Measurements from ENCODE around the gene RAB11A. TPM values are rescaled to one million over a fixed set of nuclear protein-coding genes. Genes with fewer than 3 reads are reported as not detected.

The RAB11A gene
- total RNA-seq, 2 experiments from 2014 or later, result 98.5 to 102 TPM

GRCh38 chr15:65845826-65846519, 23.3 kb upstream of the RAB11A start:
- no peak for TF ChIP-seq CTCF (IDR thresholded peaks at IDR 0.05)
- Histone ChIP-seq H3K9me3 (ENCODE audit: control insufficient read depth in 1 of 2, insufficient read depth in 1 of 2, low read length in 2 of 2) (no peaks in the 10 kb centered on the region), H3K36me3 (ENCODE audit: insufficient read depth, low read length) (no peaks in the 10 kb centered on the region), H3K4me1 (ENCODE audit: insufficient read depth, low read length) (no peaks in the 10 kb centered on the region), H3K27me3 (ENCODE audit: control insufficient read depth in 1 of 2, insufficient read depth in 2 of 2, low read length in 2 of 2) (no peaks in the 10 kb centered on the region), H3K27ac (ENCODE audit: low read depth in 1 of 2, low read length in 2 of 2) (no peak overlapping the region), H3K4me3 (ENCODE audit: low read length) (no peak overlapping the region)
- peaks cover 5% of the 10 kb centered on the region for H3K27me3 Mint-ChIP-seq
- ATAC-seq (ENCODE audit: poor library complexity), result no peak
- ChIA-PET POLR2A (no interaction called here), CTCF (interaction anchor here (0.9 kb wide), 1 partner anchor 170 kb away, joined by 3 read pairs; no protein-coding TSS in a partner anchor)
- H3K9me3 Mint-ChIP-seq, result no peaks in the 10 kb centered on the region
- no peaks in the 10 kb centered on the region for H3K4me1 Mint-ChIP-seq (ENCODE audit: low read depth)
- H3K4me3 Mint-ChIP-seq, result no peak overlapping the region
- intact Hi-C loops (cut with DNase I, micrococcal nuclease), result no loop called here
- DNase-seq, result no peak
- no peak overlapping the region for H3K27ac Mint-ChIP-seq
- no peaks in the 10 kb centered on the region for H3K36me3 Mint-ChIP-seq (ENCODE audit: low read depth)

GRCh38 chr15:65847989-65848388, 21.3 kb upstream of the RAB11A start:
- H3K27ac Mint-ChIP-seq, result no peak overlapping the region
- Histone ChIP-seq H3K4me1 (ENCODE audit: insufficient read depth, low read length) (no peaks in the 10 kb centered on the region), H3K27ac (ENCODE audit: low read depth in 1 of 2, low read length in 2 of 2) (no peak overlapping the region), H3K9me3 (ENCODE audit: control insufficient read depth in 1 of 2, insufficient read depth in 1 of 2, low read length in 2 of 2) (no peaks in the 10 kb centered on the region), H3K36me3 (ENCODE audit: insufficient read depth, low read length) (no peaks in the 10 kb centered on the region), H3K4me3 (ENCODE audit: low read length) (no peak overlapping the region), H3K27me3 (ENCODE audit: control insufficient read depth in 1 of 2, insufficient read depth in 2 of 2, low read length in 2 of 2) (no peaks in the 10 kb centered on the region)
- no peaks in the 10 kb centered on the region for H3K9me3 Mint-ChIP-seq
- ATAC-seq (ENCODE audit: poor library complexity) (no peak), DNase-seq (no peak)
- no peaks in the 10 kb centered on the region for H3K36me3 Mint-ChIP-seq (ENCODE audit: low read depth)
- ChIA-PET CTCF (interaction anchor here (0.7 kb wide), 1 partner anchor 211 kb away, joined by 3 read pairs; no protein-coding TSS in a partner anchor), POLR2A (no interaction called here)
- H3K27me3 Mint-ChIP-seq, result peaks cover 5% of the 10 kb centered on the region
- H3K4me1 Mint-ChIP-seq (ENCODE audit: low read depth), result no peaks in the 10 kb centered on the region
- no peak overlapping the region for H3K4me3 Mint-ChIP-seq
- no peak for TF ChIP-seq CTCF (IDR thresholded peaks at IDR 0.05)
- intact Hi-C loops (cut with DNase I, micrococcal nuclease), result no loop called here

GRCh38 chr15:65851981-65852380, 17.3 kb upstream of the RAB11A start:
- CTCF ChIA-PET, result interaction anchor here (0.8 kb wide), 1 partner anchor 11 kb away, joined by 4 read pairs; no protein-coding TSS in a partner anchor

More at GRCh38 chr15:65851981-65852380, 17.3 kb upstream of the RAB11A start:
- DNase-seq (no peak), ATAC-seq (ENCODE audit: poor library complexity) (no peak)
- Mint-ChIP-seq H3K27me3 (peaks cover 5% of the 10 kb centered on the region), H3K36me3 (ENCODE audit: low read depth) (no peaks in the 10 kb centered on the region), H3K4me3 (no peak overlapping the region), H3K9me3 (no peaks in the 10 kb centered on the region), H3K4me1 (ENCODE audit: low read depth) (no peaks in the 10 kb centered on the region), H3K27ac (no peak overlapping the region)
- Histone ChIP-seq H3K4me1 (ENCODE audit: insufficient read depth, low read length) (no peaks in the 10 kb centered on the region), H3K27me3 (ENCODE audit: control insufficient read depth in 1 of 2, insufficient read depth in 2 of 2, low read length in 2 of 2) (no peaks in the 10 kb centered on the region), H3K9me3 (ENCODE audit: control insufficient read depth in 1 of 2, insufficient read depth in 1 of 2, low read length in 2 of 2) (no peaks in the 10 kb centered on the region), H3K27ac (ENCODE audit: low read depth in 1 of 2, low read length in 2 of 2) (no peak overlapping the region), H3K36me3 (ENCODE audit: insufficient read depth, low read length) (no peaks in the 10 kb centered on the region), H3K4me3 (ENCODE audit: low read length) (no peak overlapping the region)
- TF ChIP-seq CTCF (IDR thresholded peaks at IDR 0.05), result no peak
- intact Hi-C loops (cut with DNase I, micrococcal nuclease), result no loop called here
- POLR2A ChIA-PET, result interaction anchor here (0.6 kb wide), 1 partner anchor 241 kb away, joined by 3 read pairs; the partner anchor contains the start of gene INTS14

All from CD4-positive, alpha-beta T cell (primary cell).